Thymus (tissue), 11 donors: Measurements from ENCODE around the gene FRMD8. TPM values are rescaled to one million over a fixed set of nuclear protein-coding genes. Genes with fewer than 3 reads are reported as not detected.

Experiments used
- DNase-seq, 9 donors: peaks; one replicate each; pipeline ENCODE4 v3.0.0-alpha.2; 2013; ENCODE audit warnings: low spot score in 9 of 9, low read depth in 6 of 9, missing footprints in 1 of 9
- H3K27ac ChIP-seq, 2 donors: one replicate each; pipeline ENCODE4 v1.5.1; 2013; ENCODE audit warnings: control low read depth in 1 of 2, low read depth in 1 of 2, low read length in 1 of 2, mild to moderate bottlenecking in 1 of 2, moderate library complexity in 1 of 2
- H3K27me3 ChIP-seq, 2 donors: one replicate each; pipeline ENCODE4 v1.5.1; 2013; ENCODE audit warnings: low read length in 1 of 2; ENCODE audit not compliant: control insufficient read depth in 2 of 2, insufficient read depth in 1 of 2
- H3K36me3 ChIP-seq, 2 donors: one replicate each; pipeline ENCODE4 v1.5.1; 2013; ENCODE audit warnings: low read length in 1 of 2, mild to moderate bottlenecking in 1 of 2, moderate library complexity in 1 of 2; ENCODE audit not compliant: control insufficient read depth in 2 of 2, insufficient read depth in 2 of 2
- H3K4me1 ChIP-seq, 2 donors: one replicate each; pipeline ENCODE4 v1.5.1; 2013; ENCODE audit warnings: low read length in 2 of 2; ENCODE audit not compliant: control insufficient read depth in 2 of 2, insufficient read depth in 2 of 2
- H3K4me3 ChIP-seq, 2 donors: one replicate each; pipeline ENCODE4 v1.5.1; 2013; ENCODE audit warnings: low read length in 2 of 2, control low read depth in 1 of 2, mild to moderate bottlenecking in 1 of 2
- H3K9me3 ChIP-seq, 2 donors: one replicate each; pipeline ENCODE4 v1.5.1; 2013; ENCODE audit warnings: low read length in 1 of 2, mild to moderate bottlenecking in 1 of 2; ENCODE audit not compliant: control insufficient read depth in 2 of 2, insufficient read depth in 1 of 2
- WGBS: extraction: QIAGEN DNeasy Blood & Tissue Kit; methylation state at CpG from one replicate; pipeline ENCODE4 v1.1.7; 2013; 5-methylcytosine and 5-hydroxymethylcytosine counted together
- polyA plus RNA-seq: library from polyadenylated mRNA; stranded (reverse); fragments of 200-250 nt; gene quantifications from one replicate; pipeline ENCODE4 v1.2.3, GENCODE V29; 2013
- total RNA-seq: library from RNA; stranded (reverse); fragments of 120-200 nt; gene quantifications from one replicate; pipeline ENCODE4 v1.2.4, GENCODE V29; 2013
- donor health status: healthy.

FRMD8 gene
- total and polyA plus RNA-seq, 2 donors: 15.2 to 21.4 TPM

- Histone ChIP-seq H3K4me1 (peaks cover 29 to 42% of the 10 kb centered on the region in 2 donors), H3K36me3 (peaks cover 26% of the 10 kb centered on the region in 2 donors), H3K27ac (no peak overlapping the region), H3K27me3 (no peaks in the 10 kb centered on the region), H3K9me3 (peaks cover 0 to 2% of the 10 kb centered on the region in 2 donors), H3K4me3 (no peak overlapping the region)
- WGBS: 94% methylated on average over 11 of the region's 11 CpGs
- no peak for DNase-seq
Measured at GRCh38 chr11:65414776-65415498, 28.5 kb downstream of the FRMD8 start.

DNA sequence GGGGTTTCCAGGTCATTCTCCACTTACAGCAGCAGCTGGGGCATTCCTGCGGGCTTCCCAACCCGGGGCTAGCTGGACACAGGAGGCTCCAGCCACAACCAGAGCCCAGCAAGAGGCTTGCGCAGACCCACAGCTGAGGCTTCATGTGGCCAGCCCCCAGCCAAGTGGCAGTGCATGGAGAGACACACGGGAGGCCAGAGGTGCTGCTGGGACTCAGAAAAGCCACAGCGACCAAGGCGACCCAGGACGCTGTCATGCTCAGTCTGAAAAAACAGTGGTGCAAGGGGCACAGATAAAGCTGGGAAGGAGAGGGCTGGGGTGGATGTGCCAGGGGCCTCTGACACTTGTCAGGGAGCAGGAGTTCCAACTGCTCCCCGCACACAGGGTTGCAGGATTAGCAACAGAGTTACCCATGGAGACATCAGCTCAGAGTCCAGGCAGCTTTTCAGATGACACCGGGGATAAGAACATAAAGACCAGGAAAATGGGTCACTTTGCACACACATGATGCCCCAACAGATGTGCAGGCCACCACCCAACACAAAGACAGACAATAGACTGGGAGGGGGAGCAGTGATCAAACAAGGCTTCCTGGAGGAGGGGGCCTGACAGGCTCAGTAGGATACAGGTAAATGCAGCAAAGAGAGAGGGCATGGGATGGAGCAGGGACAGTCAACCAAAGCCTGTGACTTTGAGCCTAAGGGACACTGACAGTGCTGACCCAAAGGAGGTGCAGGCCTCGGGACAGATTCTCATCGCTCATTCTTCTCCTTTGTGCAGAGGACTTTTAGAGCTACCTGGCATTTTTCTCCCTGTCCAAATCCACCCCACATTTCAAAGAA lies 29.3 kb downstream of the FRMD8 start:
- Histone ChIP-seq H3K27me3 (no peaks in the 10 kb centered on the region), H3K36me3 (peaks cover 23 to 25% of the 10 kb centered on the region in 2 donors), H3K4me1 (peaks cover 36 to 50% of the 10 kb centered on the region in 2 donors), H3K27ac (no peak overlapping the region), H3K4me3 (peak overlapping the region in 1 of 2 donors; percentile 49), H3K9me3 (peaks cover 0 to 2% of the 10 kb centered on the region in 2 donors)
- 82% methylated on average over 11 of the region's 11 CpGs for WGBS
- DNase-seq: no peak

DNA sequence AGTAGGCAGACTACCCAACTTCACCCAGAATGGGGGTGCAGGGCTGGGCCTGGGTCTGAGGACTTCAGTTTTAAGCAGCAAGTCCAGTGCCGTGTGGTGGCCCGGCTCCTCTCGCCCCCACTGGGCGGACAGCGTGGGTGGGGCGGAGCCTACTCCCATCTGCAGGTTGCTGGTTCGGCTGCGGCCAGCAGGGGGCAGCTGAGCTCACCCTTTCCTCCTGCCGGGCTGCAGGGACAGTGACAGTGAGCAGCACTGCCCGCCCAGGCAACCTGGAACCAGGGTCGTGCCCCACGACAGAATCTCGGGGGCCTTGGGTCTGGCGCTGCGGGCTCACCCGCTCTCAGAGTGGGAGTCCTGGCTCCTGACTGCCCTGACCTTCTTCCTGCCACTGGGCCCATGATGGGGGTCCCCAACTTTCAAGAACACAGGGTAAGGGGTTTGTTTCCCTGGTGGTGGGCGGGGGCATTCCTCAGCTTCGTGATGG lies 29.9 kb downstream of the FRMD8 start:
- H3K4me1 ChIP-seq: peaks cover 40 to 57% of the 10 kb centered on the region in 2 donors
- H3K9me3 ChIP-seq: peaks cover 2% of the 10 kb centered on the region in 2 donors
- peak overlapping the region; percentile 44 to 49 for H3K4me3 ChIP-seq
- peak overlapping the region; percentile 95 to 98 for H3K27ac ChIP-seq
- DNase-seq: peak in 4 of 9 donors; percentile 76 to 93 (median 88)
- H3K27me3 ChIP-seq: no peaks in the 10 kb centered on the region
- H3K36me3 ChIP-seq: peaks cover 17 to 21% of the 10 kb centered on the region in 2 donors
- 6% methylated on average over 18 of the region's 18 CpGs for WGBS

- no peaks in the 10 kb centered on the region for H3K27me3 ChIP-seq
- 28% methylated on average over 14 of the region's 14 CpGs for WGBS
- peak in 1 of 9 donors; percentile 62 for DNase-seq
- peaks cover 40 to 63% of the 10 kb centered on the region in 2 donors for H3K4me1 ChIP-seq
- H3K27ac ChIP-seq: peak overlapping the region; percentile 95 to 98
- peak overlapping the region; percentile 44 to 49 for H3K4me3 ChIP-seq
- H3K36me3 ChIP-seq: peaks cover 10 to 14% of the 10 kb centered on the region in 2 donors
- peaks cover 2 to 4% of the 10 kb centered on the region in 2 donors for H3K9me3 ChIP-seq
Measured at GRCh38 chr11:65416841-65417701, 30.6 kb downstream of the FRMD8 start.

DNA sequence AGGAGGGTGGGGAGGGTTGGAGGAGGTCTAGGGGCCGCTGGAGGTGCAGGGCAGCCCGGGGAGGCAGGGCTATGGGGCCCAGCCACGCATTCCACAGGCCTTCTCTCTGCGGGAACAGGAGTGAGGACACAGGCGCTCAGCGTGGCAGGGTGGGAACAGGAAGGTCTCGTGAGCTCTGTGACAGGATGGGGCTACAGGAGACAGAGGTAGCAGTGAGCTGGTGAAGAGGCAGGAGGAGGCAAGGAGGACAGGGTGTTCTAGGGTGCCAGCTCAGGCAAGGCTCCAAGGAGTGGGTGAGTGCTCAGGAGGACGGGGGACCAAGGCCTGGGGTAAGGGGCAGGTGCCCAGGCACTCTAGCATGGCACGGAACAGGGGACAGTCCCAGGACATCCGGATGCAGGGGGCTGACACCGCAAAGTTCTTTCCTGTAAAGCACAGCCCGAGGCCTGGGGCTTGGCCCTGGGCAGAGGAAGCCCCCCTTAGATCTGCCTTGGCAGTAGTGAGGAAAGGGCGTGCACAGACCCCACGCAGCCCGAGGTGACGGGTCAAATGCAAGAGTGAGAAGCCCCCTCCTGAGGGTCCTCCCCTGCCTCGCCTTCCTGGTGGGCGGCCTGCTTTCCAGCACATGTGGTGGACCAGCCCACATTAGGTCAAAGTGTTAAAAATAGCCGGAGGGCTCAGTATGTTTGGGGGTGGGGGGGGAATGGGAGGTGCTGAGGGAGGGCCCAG lies 31.4 kb downstream of the FRMD8 start:
- Histone ChIP-seq H3K9me3 (peaks cover 2 to 4% of the 10 kb centered on the region in 2 donors), H3K27me3 (no peaks in the 10 kb centered on the region), H3K4me1 (peaks cover 41 to 69% of the 10 kb centered on the region in 2 donors), H3K4me3 (peak overlapping the region; percentile 44 to 49), H3K36me3 (peaks cover 3 to 13% of the 10 kb centered on the region in 2 donors), H3K27ac (peak overlapping the region; percentile 95 to 98)
- WGBS: 15% methylated on average over 19 of the region's 19 CpGs
- DNase-seq: peak in 2 of 9 donors; percentile 31 to 73

DNA sequence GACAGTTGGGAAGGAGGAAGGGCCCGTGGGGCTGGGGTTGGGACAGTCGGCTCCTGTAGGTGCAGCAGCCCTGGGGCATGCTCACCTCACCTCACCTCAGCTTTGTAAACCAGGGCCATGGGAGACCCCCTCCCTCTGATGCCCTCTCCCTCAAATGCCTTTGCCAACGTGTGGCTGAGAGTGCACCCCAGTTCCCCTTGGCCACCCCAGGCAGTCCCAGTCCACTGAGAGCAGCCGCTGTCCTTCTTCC lies 31.9 kb downstream of the FRMD8 start:
- H3K27ac ChIP-seq: peak overlapping the region; percentile 95 to 98
- no peaks in the 10 kb centered on the region for H3K27me3 ChIP-seq
- peak in 1 of 9 donors; percentile 16 for DNase-seq
- peak overlapping the region; percentile 44 to 49 for H3K4me3 ChIP-seq
- H3K9me3 ChIP-seq: peaks cover 2 to 4% of the 10 kb centered on the region in 2 donors
- peaks cover 3 to 12% of the 10 kb centered on the region in 2 donors for H3K36me3 ChIP-seq
- H3K4me1 ChIP-seq: peaks cover 45 to 74% of the 10 kb centered on the region in 2 donors
- 17% methylated on average over 4 of the region's 4 CpGs for WGBS

DNA sequence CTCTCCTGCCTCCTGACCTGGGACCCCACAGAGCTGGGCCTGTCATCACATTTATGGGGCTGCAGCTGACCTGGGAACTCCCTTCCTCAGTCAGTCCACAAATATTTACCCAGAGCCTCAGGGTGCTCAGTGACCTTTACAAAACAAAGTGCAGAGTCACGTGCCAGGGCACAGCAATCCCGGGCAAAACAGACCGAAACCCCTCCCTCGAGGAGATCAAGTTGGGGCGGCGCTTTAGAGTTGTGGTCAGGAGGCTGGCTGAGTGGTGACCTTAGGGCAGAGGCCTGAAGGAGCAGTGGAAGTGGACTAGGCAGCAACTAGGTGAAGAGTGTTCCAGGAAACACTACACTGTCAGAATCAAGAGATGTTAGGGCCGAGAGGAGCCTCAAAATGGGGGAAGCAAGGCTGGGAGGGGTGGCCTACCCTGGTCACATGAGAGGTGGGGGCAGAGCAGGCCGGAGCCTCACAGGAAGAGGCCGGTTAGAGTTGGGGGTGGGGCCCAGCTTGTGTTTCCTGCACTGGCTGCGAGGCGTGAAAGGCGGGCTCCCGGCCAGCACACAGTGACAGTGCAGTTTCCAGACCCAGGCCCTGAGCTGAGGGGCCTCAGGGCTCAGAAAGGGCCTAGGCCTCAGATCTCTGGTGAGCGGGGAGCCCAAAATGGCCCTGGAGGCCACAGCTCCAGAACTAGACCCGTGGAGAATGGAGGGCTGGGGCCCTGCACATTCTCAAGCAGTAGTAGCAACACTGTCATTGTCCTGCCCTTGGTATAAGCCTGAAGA lies 32.4 kb downstream of the FRMD8 start:
- Histone ChIP-seq H3K4me3 (peak overlapping the region; percentile 44 to 49), H3K36me3 (peaks cover 4 to 7% of the 10 kb centered on the region in 2 donors), H3K9me3 (peaks cover 2 to 4% of the 10 kb centered on the region in 2 donors), H3K27ac (peak overlapping the region; percentile 95 to 98), H3K27me3 (no peaks in the 10 kb centered on the region), H3K4me1 (peaks cover 45 to 79% of the 10 kb centered on the region in 2 donors)
- 4% methylated on average over 15 of the region's 15 CpGs for WGBS
- DNase-seq: peak in 4 of 9 donors; percentile 67 to 87 (median 80)

DNA sequence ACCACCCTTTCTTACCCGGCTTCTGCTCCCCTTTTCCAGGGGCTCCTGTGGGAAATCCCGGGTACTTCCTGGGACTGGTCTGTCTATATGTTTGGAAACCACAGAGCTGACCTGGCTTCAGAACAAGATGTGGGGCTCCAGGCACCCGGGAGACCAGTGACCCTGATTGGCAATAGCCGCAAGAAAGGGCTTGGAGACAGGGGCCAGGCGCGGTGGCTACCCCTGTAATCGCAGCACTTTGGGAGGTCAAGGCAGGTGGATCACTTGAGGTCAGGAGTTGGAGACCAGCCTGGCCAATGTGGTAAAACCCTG lies 33.0 kb downstream of the FRMD8 start:
- H3K27me3 ChIP-seq: no peaks in the 10 kb centered on the region
- H3K27ac ChIP-seq: peak overlapping the region; percentile 95 to 98
- peaks cover 4 to 7% of the 10 kb centered on the region in 2 donors for H3K36me3 ChIP-seq
- H3K4me3 ChIP-seq: peak overlapping the region; percentile 44 to 49
- 51% methylated on average over 7 of the region's 7 CpGs for WGBS
- H3K9me3 ChIP-seq: peaks cover 2 to 4% of the 10 kb centered on the region in 2 donors
- DNase-seq: no peak
- H3K4me1 ChIP-seq: peaks cover 45 to 84% of the 10 kb centered on the region in 2 donors
